ENCODE results near the gene HNF4A. TPM values are rescaled to one million over a fixed set of nuclear protein-coding genes. Genes with fewer than 3 reads are reported as not detected.
"Not testable (repeated sequence)": the region's sequence is repeated elsewhere in the genome, so short reads cannot be mapped to it uniquely, and the experiment has no call there.

HNF4A gene
- total and polyA plus RNA-seq, 2 donors (not counting 3 experiments of a cell fraction or from before 2014, with no cell fraction given), result not detected

- no peaks in the 10 kb centered on the region for H3K9me1 ChIP-seq (replicated peaks; ENCODE audit: control insufficient read depth, extremely low read depth, insufficient read depth, low read length)
- intact Hi-C loops (cut with micrococcal nuclease), result no loop called here
- BruUV-seq (replicated peaks), result no TSS peak
- DNase-seq (ENCODE audit: low read depth, low spot score) (no peak), FAIRE-seq (no peak)
- H3K79me2 ChIP-seq (ENCODE audit: control insufficient read depth, insufficient read depth, low read length), result no peaks in the 10 kb centered on the region
- CTCF ChIA-PET, result no interaction called here
- dilution Hi-C loops (cut with MboI; ENCODE audit: extremely low pct_ligation_motif_present, low sequenced_read_pairs), result no loop called here
- no peaks in the 10 kb centered on the region for H3K4me1 ChIP-seq (ENCODE audit: control insufficient read depth, extremely low read depth, insufficient read depth, low read length)
- no peak overlapping the region for H2AFZ ChIP-seq (ENCODE audit: low read depth, low read length)
- H3K4me3 ChIP-seq (replicated peaks in 1 of 3; ENCODE audit: insufficient read depth in 1 of 3, low read depth in 1 of 3, low read length in 3 of 3), result no peak overlapping the region
- no peak overlapping the region for H3K9ac ChIP-seq (replicated peaks; ENCODE audit: extremely low read depth, insufficient read depth, low read length)
- TF ChIP-seq POLR2AphosphoS5 (IDR thresholded peaks at IDR 0.05; ENCODE audit: insufficient read depth, low read depth, low read length), result no peak
- no peak for TF ChIP-seq FOS (IDR thresholded peaks at IDR 0.05; ENCODE audit: borderline replicate concordance, insufficient read depth, low read length)
- TF ChIP-seq EZH2 (IDR thresholded peaks at IDR 0.05; ENCODE audit: borderline replicate concordance, low read depth, low read length, severe bottlenecking), result no peak
- no peak for TF ChIP-seq POLR2A (IDR thresholded peaks at IDR 0.05; ENCODE audit: low read depth, low read length)
- no peak for TF ChIP-seq GATA2 (IDR thresholded peaks at IDR 0.05; ENCODE audit: insufficient read depth, insufficient read length, low read depth, low read length)
- no peaks in the 10 kb centered on the region for H3K9me3 ChIP-seq (replicated peaks; ENCODE audit: control insufficient read depth, insufficient read depth, low read length)
- H4K20me1 ChIP-seq (replicated peaks; ENCODE audit: control insufficient read depth, extremely low read depth, insufficient read depth, low read length), result no peaks in the 10 kb centered on the region
- no peaks in the 10 kb centered on the region for H3K27me3 ChIP-seq (ENCODE audit: control insufficient read depth in 2 of 2, insufficient read depth in 2 of 2, low read length in 2 of 2)
- no peaks in the 10 kb centered on the region for H3K36me3 ChIP-seq (ENCODE audit: control insufficient read depth in 2 of 2, extremely low read depth in 1 of 2, insufficient read depth in 2 of 2, low read length in 2 of 2)
- POLR2A ChIA-PET, result no interaction called here
- no peak overlapping the region for H3K4me2 ChIP-seq (ENCODE audit: insufficient read depth, low read length)
- H3K27ac ChIP-seq (ENCODE audit: insufficient read depth, low read depth, low read length), result no peak overlapping the region
These were observed 10.8 kb upstream of the HNF4A start for GRCh38 chr20:44344723-44345122.

- DNase-seq (ENCODE audit: low read depth, low spot score) (no peak), FAIRE-seq (no peak)
- H3K9me1 ChIP-seq (replicated peaks; ENCODE audit: control insufficient read depth, extremely low read depth, insufficient read depth, low read length), result no peaks in the 10 kb centered on the region
- H4K20me1 ChIP-seq (replicated peaks; ENCODE audit: control insufficient read depth, extremely low read depth, insufficient read depth, low read length), result no peaks in the 10 kb centered on the region
- H3K9me3 ChIP-seq (replicated peaks; ENCODE audit: control insufficient read depth, insufficient read depth, low read length), result no peaks in the 10 kb centered on the region
- no peak overlapping the region for H3K4me3 ChIP-seq (replicated peaks in 1 of 3; ENCODE audit: insufficient read depth in 1 of 3, low read depth in 1 of 3, low read length in 3 of 3)
- POLR2A ChIA-PET, result no interaction called here
- H3K9ac ChIP-seq (replicated peaks; ENCODE audit: extremely low read depth, insufficient read depth, low read length), result no peak overlapping the region
- H3K79me2 ChIP-seq (ENCODE audit: control insufficient read depth, insufficient read depth, low read length), result no peaks in the 10 kb centered on the region
- no TSS peak for BruUV-seq (replicated peaks)
- no peak overlapping the region for H3K4me2 ChIP-seq (ENCODE audit: insufficient read depth, low read length)
- no peak overlapping the region for H2AFZ ChIP-seq (ENCODE audit: low read depth, low read length)
- CTCF ChIA-PET, result no interaction called here
- H3K36me3 ChIP-seq (ENCODE audit: control insufficient read depth in 2 of 2, extremely low read depth in 1 of 2, insufficient read depth in 2 of 2, low read length in 2 of 2), result no peaks in the 10 kb centered on the region
- H3K4me1 ChIP-seq (ENCODE audit: control insufficient read depth, extremely low read depth, insufficient read depth, low read length), result no peaks in the 10 kb centered on the region
- dilution Hi-C loops (cut with MboI; ENCODE audit: extremely low pct_ligation_motif_present, low sequenced_read_pairs) (no loop called here), intact Hi-C loops (cut with micrococcal nuclease) (no loop called here)
- H3K27me3 ChIP-seq (ENCODE audit: control insufficient read depth in 2 of 2, insufficient read depth in 2 of 2, low read length in 2 of 2), result no peaks in the 10 kb centered on the region
- no peak overlapping the region for H3K27ac ChIP-seq (ENCODE audit: insufficient read depth, low read depth, low read length)
- TF ChIP-seq GATA2 (IDR thresholded peaks at IDR 0.05; ENCODE audit: insufficient read depth, insufficient read length, low read depth, low read length) (no peak), MYC (IDR thresholded peaks at IDR 0.05; ENCODE audit: low read depth, low read length) (no peak), CTCF (IDR thresholded peaks at IDR 0.05; ENCODE audit: extremely low read depth in 1 of 2, insufficient read depth in 1 of 2, low read depth in 1 of 2, low read length in 2 of 2) (no peak), MAX (IDR thresholded peaks at IDR 0.05; ENCODE audit: insufficient read depth, insufficient read length) (no peak), POLR2A (IDR thresholded peaks at IDR 0.05; ENCODE audit: low read depth, low read length) (no peak), POLR2AphosphoS5 (IDR thresholded peaks at IDR 0.05; ENCODE audit: insufficient read depth, low read depth, low read length) (no peak), JUN (IDR thresholded peaks at IDR 0.05; ENCODE audit: borderline replicate concordance, insufficient read depth, insufficient read length, low read depth) (no peak), FOS (IDR thresholded peaks at IDR 0.05; ENCODE audit: borderline replicate concordance, insufficient read depth, low read length) (no peak), EZH2 (IDR thresholded peaks at IDR 0.05; ENCODE audit: borderline replicate concordance, low read depth, low read length, severe bottlenecking) (no peak)
These were observed 10.4 kb upstream of the HNF4A start for GRCh38 chr20:44345147-44345546.

- CTCF ChIA-PET; intact Hi-C loops (cut with micrococcal nuclease); H3K4me2 ChIP-seq (ENCODE audit: insufficient read depth, low read length); H3K36me3 ChIP-seq (ENCODE audit: control insufficient read depth in 2 of 2, extremely low read depth in 1 of 2, insufficient read depth in 2 of 2, low read length in 2 of 2); BruUV-seq (replicated peaks); H3K9me3 ChIP-seq (replicated peaks; ENCODE audit: control insufficient read depth, insufficient read depth, low read length); H3K4me3 ChIP-seq (replicated peaks in 1 of 3; ENCODE audit: insufficient read depth in 1 of 3, low read depth in 1 of 3, low read length in 3 of 3); POLR2A ChIA-PET; DNase-seq (ENCODE audit: low read depth, low spot score); H3K79me2 ChIP-seq (ENCODE audit: control insufficient read depth, insufficient read depth, low read length); dilution Hi-C loops (cut with MboI; ENCODE audit: extremely low pct_ligation_motif_present, low sequenced_read_pairs); H3K9me1 ChIP-seq (replicated peaks; ENCODE audit: control insufficient read depth, extremely low read depth, insufficient read depth, low read length); H3K4me1 ChIP-seq (ENCODE audit: control insufficient read depth, extremely low read depth, insufficient read depth, low read length); H3K27ac ChIP-seq (ENCODE audit: insufficient read depth, low read depth, low read length); H2AFZ ChIP-seq (ENCODE audit: low read depth, low read length); H3K9ac ChIP-seq (replicated peaks; ENCODE audit: extremely low read depth, insufficient read depth, low read length); FAIRE-seq; H4K20me1 ChIP-seq (replicated peaks; ENCODE audit: control insufficient read depth, extremely low read depth, insufficient read depth, low read length); H3K27me3 ChIP-seq (ENCODE audit: control insufficient read depth in 2 of 2, insufficient read depth in 2 of 2, low read length in 2 of 2): not testable (repeated sequence)
These were observed 9.6 kb upstream of the HNF4A start for GRCh38 chr20:44345941-44346340.
